ENCODE measurements around the gene FXR1. TPM values are rescaled to one million over a fixed set of nuclear protein-coding genes. Genes with fewer than 3 reads are reported as not detected.

The FXR1 gene
- total RNA-seq, 4 donors from 2014 or later, result 62.0 to 118 (median 76.8) TPM

- no peak for TF ChIP-seq POLR2A (IDR thresholded peaks at IDR 0.05)
- no peak for TF ChIP-seq EP300 (IDR thresholded peaks at IDR 0.05)
- TF ChIP-seq CTCF (IDR thresholded peaks at IDR 0.05), result no peak
- TF ChIP-seq POLR2AphosphoS5 (IDR thresholded peaks at IDR 0.05), result no peak
- H3K9me3 ChIP-seq, result no peaks in the 10 kb centered on the region
- no peaks in the 10 kb centered on the region for H3K36me3 ChIP-seq
- H3K4me1 ChIP-seq, result peaks cover 28% of the 10 kb centered on the region
- DNase-seq (ENCODE audit: low spot score in 2 of 2), result no peak
- no peaks in the 10 kb centered on the region for H3K27me3 ChIP-seq
- WGBS, result 93% methylated on average over 4 of the region's 4 CpGs
- H3K4me3 ChIP-seq, result no peak overlapping the region
- H3K27ac ChIP-seq, result no peak overlapping the region
These were observed 1.6 kb upstream of the FXR1 start for GRCh38 chr3:180910823-180911222.

GRCh38 chr3:180911876-180912303 lies 580 bp upstream of the FXR1 start:
- peak overlapping the region; percentile 96 for H3K27ac ChIP-seq
- H3K27me3 ChIP-seq, result no peaks in the 10 kb centered on the region
- peaks cover 5% of the 10 kb centered on the region for H3K36me3 ChIP-seq
- TF ChIP-seq POLR2AphosphoS5 (IDR thresholded peaks at IDR 0.05) (no peak), EP300 (IDR thresholded peaks at IDR 0.05) (no peak), POLR2A (IDR thresholded peaks at IDR 0.05) (no peak), CTCF (IDR thresholded peaks at IDR 0.05) (no peak)
- peaks cover 28% of the 10 kb centered on the region for H3K4me1 ChIP-seq
- no peaks in the 10 kb centered on the region for H3K9me3 ChIP-seq
- H3K4me3 ChIP-seq, result peak overlapping the region; percentile 98
- WGBS, result 35% methylated on average over 6 of the region's 6 CpGs
- DNase-seq (ENCODE audit: low spot score in 2 of 2), result no peak

DNA sequence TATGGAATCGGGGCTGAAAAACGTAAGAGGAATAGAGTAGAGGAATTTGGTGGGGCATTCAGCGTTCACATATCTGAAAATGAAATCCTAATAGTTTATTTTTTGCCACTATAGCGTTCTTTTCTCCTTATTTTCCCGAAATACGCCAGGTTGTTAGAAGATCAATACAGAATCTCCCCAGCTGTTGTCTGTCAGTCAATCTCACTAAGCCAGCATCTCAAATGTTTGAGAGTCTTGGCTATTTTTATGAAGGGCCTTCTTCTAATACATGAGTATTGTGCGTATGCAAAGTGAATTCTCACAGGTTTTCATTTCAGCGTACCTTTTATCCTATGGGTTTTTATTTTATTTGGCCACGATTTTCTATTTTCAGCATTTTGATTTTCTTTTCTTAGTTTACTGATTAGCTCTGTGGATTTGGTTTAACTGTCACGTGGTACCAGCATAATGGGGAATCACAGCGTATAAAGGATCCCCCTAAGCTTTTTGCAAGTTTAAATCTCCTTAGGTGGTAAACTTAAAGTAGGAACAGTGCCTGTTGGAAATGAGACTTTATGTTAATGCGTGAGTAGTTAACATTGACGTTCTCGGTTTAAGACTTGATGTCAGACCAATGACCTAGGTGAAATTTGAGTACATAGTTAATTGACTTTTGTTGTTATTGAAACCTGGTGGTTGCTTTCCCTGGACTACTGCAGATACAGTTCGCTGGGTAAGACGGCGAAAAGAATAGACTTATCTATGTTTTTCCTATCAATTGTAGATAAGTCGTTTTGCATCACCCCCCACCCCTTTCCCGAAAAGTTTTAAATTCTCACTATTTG lies 1.3 kb downstream of the FXR1 start:
- Histone ChIP-seq H3K27ac (peak overlapping the region; percentile 96), H3K4me3 (peak overlapping the region; percentile 98), H3K9me3 (no peaks in the 10 kb centered on the region), H3K27me3 (no peaks in the 10 kb centered on the region), H3K36me3 (peaks cover 7% of the 10 kb centered on the region), H3K4me1 (peaks cover 28% of the 10 kb centered on the region)
- DNase-seq (ENCODE audit: low spot score in 2 of 2), result no peak
- no peak for TF ChIP-seq CTCF (IDR thresholded peaks at IDR 0.05)
- no peak for TF ChIP-seq EP300 (IDR thresholded peaks at IDR 0.05)
- no peak for TF ChIP-seq POLR2A (IDR thresholded peaks at IDR 0.05)
- TF ChIP-seq POLR2AphosphoS5 (IDR thresholded peaks at IDR 0.05), result no peak
- WGBS, result 13% methylated on average over 19 of the region's 19 CpGs

- WGBS, result 35% methylated on average over 1 of the region's 1 CpG
These were observed 6.1 kb downstream of the FXR1 start for GRCh38 chr3:180918542-180918941.

More at GRCh38 chr3:180918542-180918941, 6.1 kb downstream of the FXR1 start:
- peaks cover 17% of the 10 kb centered on the region for H3K4me1 ChIP-seq
- H3K27ac ChIP-seq, result no peak overlapping the region
- TF ChIP-seq POLR2AphosphoS5 (IDR thresholded peaks at IDR 0.05) (no peak), CTCF (IDR thresholded peaks at IDR 0.05) (no peak), EP300 (IDR thresholded peaks at IDR 0.05) (no peak), POLR2A (IDR thresholded peaks at IDR 0.05) (no peak)
- no peaks in the 10 kb centered on the region for H3K9me3 ChIP-seq
- peaks cover 7% of the 10 kb centered on the region for H3K36me3 ChIP-seq
- no peaks in the 10 kb centered on the region for H3K27me3 ChIP-seq
- no peak overlapping the region for H3K4me3 ChIP-seq
- no peak for DNase-seq (ENCODE audit: low spot score in 2 of 2)

Data from suprapubic skin (tissue), 4 donors.